WTC11 (cell line): ENCODE data around the gene POLR3A. TPM values are rescaled to one million over a fixed set of nuclear protein-coding genes. Genes with fewer than 3 reads are reported as not detected.
A peak's percentile ranks its signal among the peaks of the same experiment; 100 is the strongest.

Source experiments
- ATAC-seq: fragments of 200-7000 bp; cut with Tn5 transposase; 2 replicates; pipeline ENCODE4 v1.10.0; 2021; ENCODE audit warnings: mild to moderate bottlenecking, moderate library complexity
- CTCF ChIA-PET: fragments of 300-600 bp; sonication (Branson Sonifier 250); formaldehyde crosslinking; loops from one replicate; lab custom pipeline; 2021; ENCODE audit warnings: antibody characterized with exemption; lab: Charles Lee
- POLR2A ChIA-PET: fragments of 350-600 bp; sonication (Branson Sonifier 250); formaldehyde crosslinking; loops from one replicate; lab custom pipeline; 2021; ENCODE audit warnings: antibody characterized with exemption; lab: Charles Lee
- DNase-seq: peaks from one replicate; pipeline ENCODE4 v3.0.0; 2021; ENCODE audit warnings: low spot score
- H3K27ac Mint-ChIP-seq: 2 replicates; pipeline ENCODE4 v1.8.0; 2021; ENCODE audit warnings: mixed read lengths
- H3K27me3 Mint-ChIP-seq: 2 replicates; pipeline ENCODE4 v1.8.0; 2021; ENCODE audit warnings: low read depth, mild to moderate bottlenecking, moderate library complexity, mixed read lengths
- H3K36me3 Mint-ChIP-seq: 2 replicates; pipeline ENCODE4 v1.8.0; 2021; ENCODE audit warnings: mixed read lengths
- H3K4me1 Mint-ChIP-seq: 2 replicates; pipeline ENCODE4 v1.8.0; 2022; ENCODE audit warnings: mixed read lengths
- H3K4me3 Mint-ChIP-seq: 2 replicates; pipeline ENCODE4 v1.8.0; 2021; ENCODE audit warnings: mild to moderate bottlenecking, moderate library complexity, mixed read lengths
- H3K9me3 Mint-ChIP-seq: 2 replicates; pipeline ENCODE4 v1.8.0; 2021; ENCODE audit warnings: mixed read lengths
- CDX4 ChIP-seq: fragments of 250-450 bp; sonication (Bioruptor Pico); IDR thresholded peaks from 2 replicates; pipeline ENCODE4 v1.9.0; 2021; ENCODE audit warnings: moderate library complexity, mild to moderate bottlenecking, inconsistent platforms, borderline replicate concordance
- CREM ChIP-seq: sonication (generic); formaldehyde crosslinking; IDR thresholded peaks from 2 replicates; pipeline ENCODE4 v1.8.1; 2022; ENCODE audit warnings: mild to moderate bottlenecking, missing genetic modification reagents, moderate library complexity
- GTF2I ChIP-seq: fragments of 250-450 bp; sonication (Bioruptor Pico); conservative IDR thresholded peaks from 2 replicates; pipeline ENCODE4 v1.4.0; 2021; ENCODE audit warnings: mild to moderate bottlenecking
- IRF2 ChIP-seq: sonication (generic); formaldehyde crosslinking; IDR thresholded peaks from 2 replicates; pipeline ENCODE4 v1.8.0; 2022; ENCODE audit warnings: low read depth, missing genetic modification reagents, borderline replicate concordance
- JAZF1 ChIP-seq: fragments of 250-450 bp; sonication (Bioruptor Pico); IDR thresholded peaks from 2 replicates; pipeline ENCODE4 v1.9.0; 2021; ENCODE audit warnings: moderate library complexity, mild to moderate bottlenecking, inconsistent platforms
- KAT7 ChIP-seq: sonication (generic); formaldehyde crosslinking; IDR thresholded peaks from 2 replicates; pipeline ENCODE4 v1.8.1; 2023; ENCODE audit warnings: missing genetic modification reagents, mild to moderate bottlenecking, borderline replicate concordance
- MYBL2 ChIP-seq: sonication (generic); formaldehyde crosslinking; IDR thresholded peaks from 2 replicates; pipeline ENCODE4 v1.8.1; 2023; ENCODE audit warnings: mild to moderate bottlenecking, moderate library complexity, missing genetic modification reagents
- PREB ChIP-seq: sonication (generic); formaldehyde crosslinking; IDR thresholded peaks from 2 replicates; pipeline ENCODE4 v1.8.1; 2022; ENCODE audit warnings: mild to moderate bottlenecking, missing genetic modification reagents, moderate library complexity, borderline replicate concordance
- SP1 ChIP-seq: sonication (generic); formaldehyde crosslinking; conservative IDR thresholded peaks from 2 replicates; pipeline ENCODE4 v1.8.1; 2022; ENCODE audit warnings: missing genetic modification reagents
- TEAD1 ChIP-seq: sonication (generic); formaldehyde crosslinking; IDR thresholded peaks from 2 replicates; pipeline ENCODE4 v1.8.0; 2022; ENCODE audit warnings: mild to moderate bottlenecking, missing genetic modification reagents
- ZNF219 ChIP-seq: sonication (generic); formaldehyde crosslinking; IDR thresholded peaks from 2 replicates; pipeline ENCODE4 v1.8.0; 2023; ENCODE audit warnings: missing genetic modification reagents, mild to moderate bottlenecking, borderline replicate concordance
- ZNF232 ChIP-seq: sonication (generic); formaldehyde crosslinking; IDR thresholded peaks from 2 replicates; pipeline ENCODE4 v1.8.0; 2022; ENCODE audit warnings: mild to moderate bottlenecking, missing genetic modification reagents
- ZNF416 ChIP-seq: fragments of 250-450 bp; sonication (Bioruptor Pico); IDR thresholded peaks from 2 replicates; pipeline ENCODE4 v1.9.0; 2021; ENCODE audit warnings: mild to moderate bottlenecking, inconsistent platforms
- ZNF423 ChIP-seq: fragments of 250-450 bp; sonication (Bioruptor Pico); IDR thresholded peaks from 2 replicates; pipeline ENCODE4 v2.1.2; 2022; ENCODE audit warnings: mild to moderate bottlenecking, moderate library complexity
- total RNA-seq: library from RNA; stranded (reverse); gene quantifications from 3 replicates; pipeline ENCODE4 v1.2.3, GENCODE V29; 2021
- TF ChIP-seq, protein P1 (sequence below): fragments of 200-600 bp; IDR thresholded peaks from 2 replicates; pipeline ENCODE4 v1.8.0; 2022; ENCODE audit warnings: antibody characterized with exemption
- TF ChIP-seq, protein P2 (sequence below): fragments of 250-450 bp; sonication (Bioruptor Pico); IDR thresholded peaks from 2 replicates; pipeline ENCODE4 v1.9.0; 2021; ENCODE audit warnings: mild to moderate bottlenecking
- TF ChIP-seq, protein P3 (sequence below): sonication (generic); formaldehyde crosslinking; conservative IDR thresholded peaks from 2 replicates; pipeline ENCODE4 v1.8.1; 2022; ENCODE audit warnings: mild to moderate bottlenecking, missing genetic modification reagents
- TF ChIP-seq, protein P4 (sequence below): sonication (generic); formaldehyde crosslinking; IDR thresholded peaks from 2 replicates; pipeline ENCODE4 v1.8.0; 2023; ENCODE audit warnings: missing genetic modification reagents, mild to moderate bottlenecking, borderline replicate concordance

The POLR3A gene
- total RNA-seq, 1 experiment from 2014 or later, result 32.2 TPM

DNA sequence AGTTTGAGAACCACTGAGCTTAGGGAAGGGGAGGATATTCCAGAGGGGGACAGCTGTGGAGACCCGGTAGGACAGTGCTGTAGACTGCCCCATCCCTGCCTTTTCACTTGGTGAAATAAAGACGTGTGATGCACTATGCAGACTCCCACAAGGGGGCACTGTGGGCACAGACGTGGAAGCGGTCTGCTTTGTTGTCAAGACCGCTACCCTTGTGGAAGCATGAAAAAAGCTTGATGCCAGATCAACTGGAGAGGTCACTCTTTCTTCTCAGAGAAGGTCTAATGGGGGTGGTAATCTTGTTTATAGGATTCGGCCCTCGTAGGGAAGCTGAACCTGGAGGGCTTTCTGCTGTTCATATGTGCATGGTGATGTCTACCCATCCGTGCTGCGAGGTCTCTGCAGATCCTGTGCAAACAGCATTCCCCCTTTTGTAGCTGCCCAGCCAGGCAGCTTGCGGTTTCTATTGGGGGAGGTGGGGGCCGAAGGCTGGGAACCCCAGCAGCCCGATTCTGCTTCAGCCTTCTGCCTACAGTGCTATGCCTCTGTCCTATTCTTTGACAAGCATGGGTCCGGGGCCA lies 18.1 kb upstream of the POLR3A start:
- POLR2A ChIA-PET, result interaction anchor here (1.0 to 1.3 kb wide), 2 partner anchors 115 to 117 kb away, joined by 3 to 4 read pairs; no protein-coding TSS in a partner anchor
- Mint-ChIP-seq H3K4me1 (peaks cover 33% of the 10 kb centered on the region), H3K9me3 (no peaks in the 10 kb centered on the region), H3K27ac (no peak overlapping the region), H3K27me3 (no peaks in the 10 kb centered on the region), H3K4me3 (no peak overlapping the region), H3K36me3 (peaks cover 9% of the 10 kb centered on the region)
- DNase-seq (peak; percentile 97), ATAC-seq (peak; percentile 65)
- CTCF ChIA-PET, result interaction anchor here (0.6 to 4.1 kb wide), 81 partner anchors 8 to 1189 kb away, joined by 3 to 39 read pairs (median 4); partner anchors contain the start of genes POLR3A and RPS24
- TF ChIP-seq, protein P1, sequence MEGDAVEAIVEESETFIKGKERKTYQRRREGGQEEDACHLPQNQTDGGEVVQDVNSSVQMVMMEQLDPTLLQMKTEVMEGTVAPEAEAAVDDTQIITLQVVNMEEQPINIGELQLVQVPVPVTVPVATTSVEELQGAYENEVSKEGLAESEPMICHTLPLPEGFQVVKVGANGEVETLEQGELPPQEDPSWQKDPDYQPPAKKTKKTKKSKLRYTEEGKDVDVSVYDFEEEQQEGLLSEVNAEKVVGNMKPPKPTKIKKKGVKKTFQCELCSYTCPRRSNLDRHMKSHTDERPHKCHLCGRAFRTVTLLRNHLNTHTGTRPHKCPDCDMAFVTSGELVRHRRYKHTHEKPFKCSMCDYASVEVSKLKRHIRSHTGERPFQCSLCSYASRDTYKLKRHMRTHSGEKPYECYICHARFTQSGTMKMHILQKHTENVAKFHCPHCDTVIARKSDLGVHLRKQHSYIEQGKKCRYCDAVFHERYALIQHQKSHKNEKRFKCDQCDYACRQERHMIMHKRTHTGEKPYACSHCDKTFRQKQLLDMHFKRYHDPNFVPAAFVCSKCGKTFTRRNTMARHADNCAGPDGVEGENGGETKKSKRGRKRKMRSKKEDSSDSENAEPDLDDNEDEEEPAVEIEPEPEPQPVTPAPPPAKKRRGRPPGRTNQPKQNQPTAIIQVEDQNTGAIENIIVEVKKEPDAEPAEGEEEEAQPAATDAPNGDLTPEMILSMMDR, result peak; percentile 92
- TF ChIP-seq MYBL2, result no peak
- no peak for TF ChIP-seq GTF2I
- 0 out of 2 replicates have a peak, but pooled peaks have one; percentile 22 for TF ChIP-seq TEAD1
- peak; percentile 32; the same call in 1 of the 2 replicates for TF ChIP-seq CREM (CRISPR knock-in tag)

DNA sequence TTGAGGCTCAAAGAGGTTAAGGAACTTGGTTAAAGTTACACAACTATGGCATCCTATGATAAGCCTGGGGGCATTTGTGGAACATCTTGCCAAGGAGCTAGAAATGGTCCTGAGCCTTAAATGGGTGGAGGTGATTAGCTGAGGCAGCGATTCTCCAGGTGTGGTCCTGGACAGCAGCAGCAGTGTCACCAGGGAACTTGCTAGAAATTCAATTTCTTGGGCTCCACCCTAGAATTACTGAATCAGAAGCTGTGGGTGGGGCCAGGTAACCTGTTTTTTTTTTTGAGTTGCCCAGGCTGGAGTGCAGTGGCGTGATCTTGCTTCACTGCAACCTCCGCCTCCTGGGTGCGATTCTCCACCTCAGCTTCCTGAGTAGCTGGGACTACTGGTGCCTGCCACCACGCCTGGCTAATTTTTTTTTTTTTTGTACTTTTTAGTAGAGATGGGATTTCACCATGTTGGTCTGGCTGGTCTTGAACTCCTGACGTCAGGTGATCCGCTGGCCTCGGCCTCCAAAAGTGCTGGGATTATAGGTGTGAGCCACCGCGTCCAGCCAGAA lies 17.5 kb upstream of the POLR3A start:
- no peak for DNase-seq
- POLR2A ChIA-PET, result interaction anchor here (0.7 to 1.3 kb wide), 4 partner anchors 31 to 117 kb away, joined by 3 to 6 read pairs (median 4); no protein-coding TSS in a partner anchor
- CTCF ChIA-PET, result interaction anchor here (0.6 to 4.1 kb wide), 61 partner anchors 10 to 1189 kb away, joined by 3 to 39 read pairs (median 6); partner anchors contain the start of gene POLR3A
- Mint-ChIP-seq H3K4me3 (no peak overlapping the region), H3K27ac (no peak overlapping the region), H3K27me3 (no peaks in the 10 kb centered on the region), H3K36me3 (peaks cover 14% of the 10 kb centered on the region), H3K4me1 (peaks cover 36% of the 10 kb centered on the region), H3K9me3 (no peaks in the 10 kb centered on the region)
- TF ChIP-seq SP1 (CRISPR knock-in tag), result no peak
- no peak for TF ChIP-seq IRF2 (CRISPR knock-in tag)
- TF ChIP-seq KAT7 (CRISPR knock-in tag), result no peak
- no peak for TF ChIP-seq ZNF423 (CRISPR knock-in tag)
- no peak for ATAC-seq

- ATAC-seq (no peak), DNase-seq (no peak)
- Mint-ChIP-seq H3K27ac (peak overlapping the region; percentile 35; the same call in 1 of the 2 replicates), H3K9me3 (no peaks in the 10 kb centered on the region), H3K4me1 (peaks cover 46% of the 10 kb centered on the region), H3K36me3 (peaks cover 24% of the 10 kb centered on the region), H3K4me3 (no peak overlapping the region), H3K27me3 (no peaks in the 10 kb centered on the region)
- POLR2A ChIA-PET, result interaction anchor here (0.7 kb wide), 1 partner anchor 32 kb away, joined by 6 read pairs; no protein-coding TSS in a partner anchor
- CTCF ChIA-PET, result interaction anchor here (0.7 to 4.1 kb wide), 13 partner anchors 9 to 426 kb away, joined by 3 to 39 read pairs (median 5); partner anchors contain the start of gene POLR3A
- TF ChIP-seq, protein P2, sequence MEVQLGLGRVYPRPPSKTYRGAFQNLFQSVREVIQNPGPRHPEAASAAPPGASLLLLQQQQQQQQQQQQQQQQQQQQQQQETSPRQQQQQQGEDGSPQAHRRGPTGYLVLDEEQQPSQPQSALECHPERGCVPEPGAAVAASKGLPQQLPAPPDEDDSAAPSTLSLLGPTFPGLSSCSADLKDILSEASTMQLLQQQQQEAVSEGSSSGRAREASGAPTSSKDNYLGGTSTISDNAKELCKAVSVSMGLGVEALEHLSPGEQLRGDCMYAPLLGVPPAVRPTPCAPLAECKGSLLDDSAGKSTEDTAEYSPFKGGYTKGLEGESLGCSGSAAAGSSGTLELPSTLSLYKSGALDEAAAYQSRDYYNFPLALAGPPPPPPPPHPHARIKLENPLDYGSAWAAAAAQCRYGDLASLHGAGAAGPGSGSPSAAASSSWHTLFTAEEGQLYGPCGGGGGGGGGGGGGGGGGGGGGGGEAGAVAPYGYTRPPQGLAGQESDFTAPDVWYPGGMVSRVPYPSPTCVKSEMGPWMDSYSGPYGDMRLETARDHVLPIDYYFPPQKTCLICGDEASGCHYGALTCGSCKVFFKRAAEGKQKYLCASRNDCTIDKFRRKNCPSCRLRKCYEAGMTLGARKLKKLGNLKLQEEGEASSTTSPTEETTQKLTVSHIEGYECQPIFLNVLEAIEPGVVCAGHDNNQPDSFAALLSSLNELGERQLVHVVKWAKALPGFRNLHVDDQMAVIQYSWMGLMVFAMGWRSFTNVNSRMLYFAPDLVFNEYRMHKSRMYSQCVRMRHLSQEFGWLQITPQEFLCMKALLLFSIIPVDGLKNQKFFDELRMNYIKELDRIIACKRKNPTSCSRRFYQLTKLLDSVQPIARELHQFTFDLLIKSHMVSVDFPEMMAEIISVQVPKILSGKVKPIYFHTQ (CRISPR knock-in tag), result no peak
- TF ChIP-seq, protein P3, sequence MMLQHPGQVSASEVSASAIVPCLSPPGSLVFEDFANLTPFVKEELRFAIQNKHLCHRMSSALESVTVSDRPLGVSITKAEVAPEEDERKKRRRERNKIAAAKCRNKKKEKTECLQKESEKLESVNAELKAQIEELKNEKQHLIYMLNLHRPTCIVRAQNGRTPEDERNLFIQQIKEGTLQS (CRISPR knock-in tag), result no peak
- TF ChIP-seq, protein P4, sequence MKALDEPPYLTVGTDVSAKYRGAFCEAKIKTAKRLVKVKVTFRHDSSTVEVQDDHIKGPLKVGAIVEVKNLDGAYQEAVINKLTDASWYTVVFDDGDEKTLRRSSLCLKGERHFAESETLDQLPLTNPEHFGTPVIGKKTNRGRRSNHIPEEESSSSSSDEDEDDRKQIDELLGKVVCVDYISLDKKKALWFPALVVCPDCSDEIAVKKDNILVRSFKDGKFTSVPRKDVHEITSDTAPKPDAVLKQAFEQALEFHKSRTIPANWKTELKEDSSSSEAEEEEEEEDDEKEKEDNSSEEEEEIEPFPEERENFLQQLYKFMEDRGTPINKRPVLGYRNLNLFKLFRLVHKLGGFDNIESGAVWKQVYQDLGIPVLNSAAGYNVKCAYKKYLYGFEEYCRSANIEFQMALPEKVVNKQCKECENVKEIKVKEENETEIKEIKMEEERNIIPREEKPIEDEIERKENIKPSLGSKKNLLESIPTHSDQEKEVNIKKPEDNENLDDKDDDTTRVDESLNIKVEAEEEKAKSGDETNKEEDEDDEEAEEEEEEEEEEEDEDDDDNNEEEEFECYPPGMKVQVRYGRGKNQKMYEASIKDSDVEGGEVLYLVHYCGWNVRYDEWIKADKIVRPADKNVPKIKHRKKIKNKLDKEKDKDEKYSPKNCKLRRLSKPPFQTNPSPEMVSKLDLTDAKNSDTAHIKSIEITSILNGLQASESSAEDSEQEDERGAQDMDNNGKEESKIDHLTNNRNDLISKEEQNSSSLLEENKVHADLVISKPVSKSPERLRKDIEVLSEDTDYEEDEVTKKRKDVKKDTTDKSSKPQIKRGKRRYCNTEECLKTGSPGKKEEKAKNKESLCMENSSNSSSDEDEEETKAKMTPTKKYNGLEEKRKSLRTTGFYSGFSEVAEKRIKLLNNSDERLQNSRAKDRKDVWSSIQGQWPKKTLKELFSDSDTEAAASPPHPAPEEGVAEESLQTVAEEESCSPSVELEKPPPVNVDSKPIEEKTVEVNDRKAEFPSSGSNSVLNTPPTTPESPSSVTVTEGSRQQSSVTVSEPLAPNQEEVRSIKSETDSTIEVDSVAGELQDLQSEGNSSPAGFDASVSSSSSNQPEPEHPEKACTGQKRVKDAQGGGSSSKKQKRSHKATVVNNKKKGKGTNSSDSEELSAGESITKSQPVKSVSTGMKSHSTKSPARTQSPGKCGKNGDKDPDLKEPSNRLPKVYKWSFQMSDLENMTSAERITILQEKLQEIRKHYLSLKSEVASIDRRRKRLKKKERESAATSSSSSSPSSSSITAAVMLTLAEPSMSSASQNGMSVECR (CRISPR knock-in tag), result no peak
- TF ChIP-seq JAZF1 (CRISPR knock-in tag), result no peak
- no peak for TF ChIP-seq ZNF416 (CRISPR knock-in tag)
- no peak for TF ChIP-seq CDX4
- no peak for TF ChIP-seq PREB
- no peak for TF ChIP-seq ZNF232
- TF ChIP-seq ZNF219 (CRISPR knock-in tag), result no peak
Measured at GRCh38 chr10:78045856-78046255, 16.5 kb upstream of the POLR3A start.
